Mesendoderm (in vitro differentiated cells): ENCODE results near the gene EIF4EBP3.

ENCODE experiments used
- DNase-seq: peaks from one replicate; pipeline ENCODE4 v3.0.0; 2013
- H2AK5ac ChIP-seq: 2 replicates; pipeline ENCODE4 v1.6.1; 2013; ENCODE audit warnings: low read length, inconsistent platforms
- H2BK120ac ChIP-seq: 2 replicates; pipeline ENCODE4 v1.6.1; 2013; ENCODE audit warnings: low read depth, mild to moderate bottlenecking, low read length, moderate library complexity, mixed read lengths
- H2BK15ac ChIP-seq: replicated peaks from 2 replicates; pipeline ENCODE4 v1.6.1; 2013; ENCODE audit warnings: low read depth, mild to moderate bottlenecking, moderate library complexity
- H2BK5ac ChIP-seq: 2 replicates; pipeline ENCODE4 v1.6.1; 2013; ENCODE audit warnings: low read length, inconsistent platforms
- H3K18ac ChIP-seq: 2 replicates; pipeline ENCODE4 v1.6.1; 2013; ENCODE audit warnings: mild to moderate bottlenecking, low read length, mixed read lengths
- H3K23ac ChIP-seq: one replicate; pipeline ENCODE4 v1.6.1; 2013; ENCODE audit warnings: low read length
- H3K27ac ChIP-seq: 2 replicates; pipeline ENCODE4 v1.5.1; 2013; ENCODE audit warnings: low read depth, mild to moderate bottlenecking, inconsistent platforms, low read length, moderate library complexity
- H3K27me3 ChIP-seq: 2 replicates; pipeline ENCODE4 v1.6.1; 2013; ENCODE audit warnings: low read length, control low read depth, mild to moderate bottlenecking, inconsistent platforms; ENCODE audit not compliant: insufficient read depth, poor library complexity
- H3K36me3 ChIP-seq: 2 replicates; pipeline ENCODE4 v1.6.1; 2013; ENCODE audit warnings: low read length, inconsistent platforms; ENCODE audit not compliant: control insufficient read depth, insufficient read depth
- H3K4ac ChIP-seq: one replicate; pipeline ENCODE4 v1.6.1; 2013; ENCODE audit warnings: low read depth, mild to moderate bottlenecking, low read length, moderate library complexity
- H3K4me1 ChIP-seq: 2 replicates; pipeline ENCODE4 v1.6.1; 2013; ENCODE audit warnings: low read depth, low read length, inconsistent platforms; ENCODE audit not compliant: control insufficient read depth
- H3K4me2 ChIP-seq: 2 replicates; pipeline ENCODE4 v1.6.1; 2013; ENCODE audit warnings: low read length
- H3K4me3 ChIP-seq: 2 replicates; pipeline ENCODE4 v1.5.1; 2013; ENCODE audit warnings: mild to moderate bottlenecking, low read length
- H3K56ac ChIP-seq: one replicate; pipeline ENCODE4 v1.6.1; 2013; ENCODE audit warnings: low read length
- H3K79me1 ChIP-seq: 2 replicates; pipeline ENCODE4 v1.6.1; 2013; ENCODE audit warnings: low read length, inconsistent platforms
- H3K79me2 ChIP-seq: 2 replicates; pipeline ENCODE4 v1.6.1; 2013; ENCODE audit warnings: mild to moderate bottlenecking, low read length; ENCODE audit not compliant: control insufficient read depth, insufficient read depth
- H3K9ac ChIP-seq: 2 replicates; pipeline ENCODE4 v1.6.1; 2013; ENCODE audit warnings: low read length, inconsistent platforms
- H4K5ac ChIP-seq: one replicate; pipeline ENCODE4 v1.6.1; 2013; ENCODE audit warnings: low read length
- H4K8ac ChIP-seq: one replicate; pipeline ENCODE4 v1.6.1; 2013; ENCODE audit warnings: low read depth, mild to moderate bottlenecking, control low read depth, low read length, moderate library complexity
- WGBS: extraction: QIAGEN DNeasy Blood & Tissue Kit; methylation state at CpG from one replicate; pipeline ENCODE4 v1.1.7; 2013; ENCODE audit warnings: low lambda C conversion rate, missing lambda C conversion rate; ENCODE audit not compliant: insufficient coverage; ENCODE audit errors: extremely low coverage; 5-methylcytosine and 5-hydroxymethylcytosine counted together

EIF4EBP3 gene

GRCh38 chr5:140553657-140554056 is 6.2 kb downstream of the EIF4EBP3 start:
- no CpG with 5 or more reads among the region's 2 CpGs for WGBS
- no peak overlapping the region for H3K23ac ChIP-seq
- no peak overlapping the region for H2AK5ac ChIP-seq
- peaks cover 21% of the 10 kb centered on the region for H3K79me2 ChIP-seq
- H3K27me3 ChIP-seq = no peaks in the 10 kb centered on the region
- H3K79me1 ChIP-seq = peaks cover 17% of the 10 kb centered on the region
- no peak overlapping the region for H4K5ac ChIP-seq
- no peak overlapping the region for H3K4ac ChIP-seq
- H4K8ac ChIP-seq = no peak overlapping the region
- peaks cover 2% of the 10 kb centered on the region for H3K4me1 ChIP-seq
- no peak overlapping the region for H3K27ac ChIP-seq
- no peak overlapping the region for H2BK5ac ChIP-seq
- H2BK15ac ChIP-seq = no peak overlapping the region
- H3K18ac ChIP-seq = no peak overlapping the region
- DNase-seq = no peak
- no peak overlapping the region for H3K56ac ChIP-seq
- no peak overlapping the region for H3K9ac ChIP-seq
- H3K4me3 ChIP-seq = no peak overlapping the region
- H3K4me2 ChIP-seq = no peak overlapping the region
- peaks cover 4% of the 10 kb centered on the region for H3K36me3 ChIP-seq
- no peak overlapping the region for H2BK120ac ChIP-seq

GRCh38 chr5:140554454-140554853 is 7.0 kb downstream of the EIF4EBP3 start:
- H4K8ac ChIP-seq = no peak overlapping the region
- no peak overlapping the region for H3K18ac ChIP-seq
- no peak overlapping the region for H4K5ac ChIP-seq
- H3K36me3 ChIP-seq = peaks cover 4% of the 10 kb centered on the region
- H3K79me1 ChIP-seq = peaks cover 17% of the 10 kb centered on the region
- DNase-seq = no peak
- H2BK15ac ChIP-seq = no peak overlapping the region
- H3K9ac ChIP-seq = no peak overlapping the region
- H3K27ac ChIP-seq = no peak overlapping the region
- no CpG with 5 or more reads among the region's 2 CpGs for WGBS
- no peak overlapping the region for H2BK5ac ChIP-seq
- H2AK5ac ChIP-seq = no peak overlapping the region
- H3K4me2 ChIP-seq = no peak overlapping the region
- H3K27me3 ChIP-seq = no peaks in the 10 kb centered on the region
- H2BK120ac ChIP-seq = no peak overlapping the region
- peaks cover 2% of the 10 kb centered on the region for H3K4me1 ChIP-seq
- H3K56ac ChIP-seq = no peak overlapping the region
- H3K23ac ChIP-seq = no peak overlapping the region
- H3K4me3 ChIP-seq = no peak overlapping the region
- H3K79me2 ChIP-seq = peaks cover 21% of the 10 kb centered on the region
- no peak overlapping the region for H3K4ac ChIP-seq

GRCh38 chr5:140555747-140556312 is 8.4 kb downstream of the EIF4EBP3 start:
- no peak overlapping the region for H4K8ac ChIP-seq
- peak overlapping the region; percentile 44 for H3K56ac ChIP-seq
- H3K27me3 ChIP-seq = no peaks in the 10 kb centered on the region
- WGBS = no CpG with 5 or more reads among the region's 1 CpG
- H2BK5ac ChIP-seq = no peak overlapping the region
- H2AK5ac ChIP-seq = no peak overlapping the region
- DNase-seq = no peak
- H3K4me3 ChIP-seq = no peak overlapping the region
- peaks cover 21% of the 10 kb centered on the region for H3K79me2 ChIP-seq
- H3K23ac ChIP-seq = no peak overlapping the region
- no peak overlapping the region for H3K27ac ChIP-seq
- no peak overlapping the region for H3K4ac ChIP-seq
- no peak overlapping the region for H2BK120ac ChIP-seq
- H2BK15ac ChIP-seq = no peak overlapping the region
- peak overlapping the region; percentile 49 for H3K4me2 ChIP-seq
- peak overlapping the region; percentile 89 for H3K9ac ChIP-seq
- H3K18ac ChIP-seq = no peak overlapping the region
- peaks cover 2% of the 10 kb centered on the region for H3K4me1 ChIP-seq
- peaks cover 17% of the 10 kb centered on the region for H3K79me1 ChIP-seq
- H3K36me3 ChIP-seq = peaks cover 1% of the 10 kb centered on the region
- H4K5ac ChIP-seq = no peak overlapping the region

GRCh38 chr5:140556438-140556837 is 9.0 kb downstream of the EIF4EBP3 start:
- DNase-seq = no peak
- Histone ChIP-seq H3K4me1 (peaks cover 2% of the 10 kb centered on the region), H3K27me3 (no peaks in the 10 kb centered on the region), H3K27ac (no peak overlapping the region), H3K79me1 (peaks cover 17% of the 10 kb centered on the region), H3K4me3 (peak overlapping the region; percentile 76), H3K9ac (peak overlapping the region; percentile 89), H3K79me2 (peaks cover 21% of the 10 kb centered on the region), H3K36me3 (peaks cover 1% of the 10 kb centered on the region), H3K23ac (no peak overlapping the region), H2AK5ac (no peak overlapping the region), H3K18ac (no peak overlapping the region), H3K4me2 (peak overlapping the region; percentile 49), H3K56ac (peak overlapping the region; percentile 75), H2BK5ac (no peak overlapping the region), H4K8ac (no peak overlapping the region), H2BK15ac (no peak overlapping the region), H4K5ac (no peak overlapping the region), H3K4ac (no peak overlapping the region), H2BK120ac (no peak overlapping the region)
- WGBS = no CpG with 5 or more reads among the region's 6 CpGs

GRCh38 chr5:140557136-140557805 is 9.8 kb downstream of the EIF4EBP3 start, which contains the start of gene SRA1:
Gene SRA1 (minus strand): TSS chr5:140557473. CDS start chr5:140557452, 21 bp downstream.
- peak within 1 kb of the TSS; percentile 88 for H3K4ac ChIP-seq
- peak; percentile 95 for DNase-seq
- peak within 1 kb of the TSS; percentile 39 for H3K23ac ChIP-seq
- H3K79me2 ChIP-seq = peaks cover 21% of the 10 kb centered on the region
- peaks cover 2% of the 10 kb centered on the region for H3K4me1 ChIP-seq
- peak within 1 kb of the TSS; percentile 94 for H3K56ac ChIP-seq
- H3K9ac ChIP-seq = peak within 1 kb of the TSS; percentile 89
- H2BK120ac ChIP-seq = no peak within 1 kb of the TSS
- H3K4me2 ChIP-seq = peak within 1 kb of the TSS; percentile 76
- WGBS = no CpG with 5 or more reads among the region's 46 CpGs
- H4K5ac ChIP-seq = no peak within 1 kb of the TSS
- H3K36me3 ChIP-seq = no peaks in the 10 kb centered on the region
- peak within 1 kb of the TSS; percentile 76 for H3K4me3 ChIP-seq
- H2BK5ac ChIP-seq = peak within 1 kb of the TSS; percentile 60
- peak within 1 kb of the TSS; percentile 60 for H3K27ac ChIP-seq
- H2AK5ac ChIP-seq = no peak within 1 kb of the TSS
- no peak within 1 kb of the TSS for H2BK15ac ChIP-seq
- peaks cover 15% of the 10 kb centered on the region for H3K79me1 ChIP-seq
- no peaks in the 10 kb centered on the region for H3K27me3 ChIP-seq
- H4K8ac ChIP-seq = no peak within 1 kb of the TSS
- peak within 1 kb of the TSS; percentile 42 for H3K18ac ChIP-seq
